Stimulated activated CD8-positive, alpha-beta memory T cell treated with anti-CD3 and anti-CD28 coated beads, Interleukin-4, amount 100 ng/mL, for 1 hour (primary cell): ENCODE results near the gene MCM10.

Source experiments
- DNase-seq, 2 donors: peaks; one replicate each; pipeline ENCODE4 v3.0.0-alpha.2; 2020; ENCODE audit warnings: low read depth in 2 of 2, low spot score in 1 of 2

The MCM10 gene

DNA sequence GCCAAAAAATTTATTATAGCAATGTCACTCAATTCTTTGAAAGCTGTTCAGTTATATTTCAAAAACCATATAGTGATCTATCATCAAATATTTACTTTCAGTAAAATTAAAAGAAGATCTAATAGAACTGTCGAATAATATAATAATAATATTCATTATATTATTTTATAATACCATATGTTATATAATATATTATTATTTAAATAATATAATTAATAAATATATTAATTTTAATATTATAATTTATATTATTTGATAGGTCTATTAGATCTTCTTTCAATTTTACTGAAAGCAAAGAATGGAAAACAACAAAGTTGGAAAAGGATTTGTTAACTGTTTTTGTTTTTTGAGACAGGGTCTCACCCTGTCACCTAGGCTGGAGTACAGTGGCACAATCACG lies 95.3 kb downstream of the MCM10 start:
- no peak for DNase-seq

GRCh38 chr10:13257621-13258140 lies 96.3 kb downstream of the MCM10 start:
- no peak for DNase-seq
